Epithelial cell of prostate (primary cell): ENCODE results near the gene JMJD1C.
"Not testable (repeated sequence)": the region's sequence is repeated elsewhere in the genome, so short reads cannot be mapped to it uniquely, and the experiment has no call there.

ENCODE experiments used
- DNase-seq: peaks from one replicate; pipeline ENCODE4 v3.0.0-alpha.2; 2011; ENCODE audit warnings: low read depth, low spot score
- H3K27ac ChIP-seq: fragments of 450-650 bp; 2 replicates; pipeline ENCODE4 v1.5.1; 2017; ENCODE audit warnings: mild to moderate bottlenecking

Gene JMJD1C

DNA sequence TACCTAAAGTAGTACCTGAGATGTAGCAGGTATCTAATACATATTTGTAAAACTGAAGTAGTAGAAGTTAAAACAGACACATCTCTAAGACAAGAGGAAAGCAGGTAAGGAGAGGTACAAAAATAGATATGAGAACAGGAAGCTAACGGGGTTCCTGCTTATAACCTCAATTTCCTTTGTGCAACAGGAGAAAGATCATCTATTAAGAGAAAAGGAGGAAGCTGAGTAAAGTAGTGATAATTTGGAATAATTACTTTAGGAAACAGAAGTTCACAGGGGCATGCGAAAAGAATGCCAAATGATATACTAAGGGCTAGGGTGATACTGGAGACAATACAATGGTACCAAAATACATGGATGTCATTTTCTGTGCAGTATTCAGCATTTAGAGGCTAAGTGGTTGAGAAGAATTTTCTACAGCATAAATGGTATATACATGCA is 223.9 kb downstream of the JMJD1C start:
- no peak for DNase-seq
- H3K27ac ChIP-seq = no peak overlapping the region

DNA sequence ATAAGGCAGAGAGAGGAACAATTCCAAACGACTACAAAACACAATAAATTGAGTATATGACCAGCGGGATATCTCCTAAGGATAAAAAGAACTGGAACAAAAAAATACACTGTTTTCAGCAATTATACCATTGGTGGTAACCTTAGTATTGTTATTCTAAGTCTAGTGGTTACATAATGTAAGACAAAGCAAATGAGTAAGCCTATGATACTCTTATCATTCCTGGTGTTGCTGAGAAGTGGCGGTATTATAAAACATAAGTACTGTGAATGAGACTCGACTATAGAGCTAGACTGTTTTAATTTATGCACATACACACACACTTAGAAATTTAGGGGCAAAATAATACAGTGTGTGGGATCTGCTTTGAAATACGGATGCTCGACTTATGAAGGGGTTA is 225.0 kb downstream of the JMJD1C start:
- H3K27ac ChIP-seq = no peak overlapping the region
- DNase-seq = no peak

DNA sequence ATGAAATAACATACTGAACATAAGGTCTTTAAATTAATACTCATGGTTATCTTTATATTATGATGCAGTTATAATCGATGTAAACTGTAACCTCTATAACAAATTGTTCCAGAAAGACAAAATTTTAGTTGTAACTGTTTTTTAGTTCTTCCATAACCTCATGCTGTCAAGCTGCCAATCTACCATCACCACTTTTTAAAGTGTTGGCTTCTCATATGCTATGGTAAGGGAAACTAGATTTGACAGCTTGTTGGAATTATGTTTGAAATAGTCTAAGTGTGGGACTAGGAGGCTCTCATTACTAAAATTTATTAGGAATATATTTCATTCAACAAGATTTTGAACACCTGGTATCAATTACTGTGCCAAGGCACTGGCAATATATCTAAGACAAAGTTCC is 227.3 kb downstream of the JMJD1C start:
- no peak for DNase-seq

DNA sequence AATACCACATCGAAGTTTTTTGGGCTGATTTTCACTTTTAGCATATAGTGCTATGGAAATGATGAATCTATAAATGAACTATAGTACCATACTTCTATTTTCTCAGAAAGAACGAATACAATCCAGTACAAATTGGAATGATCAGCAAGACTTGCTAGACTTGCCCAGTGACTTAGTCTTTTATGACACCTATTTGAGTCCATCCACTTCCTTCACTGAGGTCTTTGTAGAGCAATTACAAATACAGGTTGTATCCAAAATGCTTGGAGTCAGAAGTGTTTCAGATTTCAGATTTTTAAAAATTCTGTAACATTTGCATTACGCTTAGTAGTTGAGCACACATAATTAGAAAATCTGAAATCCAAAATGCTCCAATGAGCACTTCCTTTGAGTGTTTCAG is 228.4 kb downstream of the JMJD1C start:
- DNase-seq = peak; percentile 6
- H3K27ac ChIP-seq = peak overlapping the region; percentile 78

More for the DNA sequence above, 227.3 kb downstream of the JMJD1C start:
- peak overlapping the region; percentile 78 for H3K27ac ChIP-seq

DNA sequence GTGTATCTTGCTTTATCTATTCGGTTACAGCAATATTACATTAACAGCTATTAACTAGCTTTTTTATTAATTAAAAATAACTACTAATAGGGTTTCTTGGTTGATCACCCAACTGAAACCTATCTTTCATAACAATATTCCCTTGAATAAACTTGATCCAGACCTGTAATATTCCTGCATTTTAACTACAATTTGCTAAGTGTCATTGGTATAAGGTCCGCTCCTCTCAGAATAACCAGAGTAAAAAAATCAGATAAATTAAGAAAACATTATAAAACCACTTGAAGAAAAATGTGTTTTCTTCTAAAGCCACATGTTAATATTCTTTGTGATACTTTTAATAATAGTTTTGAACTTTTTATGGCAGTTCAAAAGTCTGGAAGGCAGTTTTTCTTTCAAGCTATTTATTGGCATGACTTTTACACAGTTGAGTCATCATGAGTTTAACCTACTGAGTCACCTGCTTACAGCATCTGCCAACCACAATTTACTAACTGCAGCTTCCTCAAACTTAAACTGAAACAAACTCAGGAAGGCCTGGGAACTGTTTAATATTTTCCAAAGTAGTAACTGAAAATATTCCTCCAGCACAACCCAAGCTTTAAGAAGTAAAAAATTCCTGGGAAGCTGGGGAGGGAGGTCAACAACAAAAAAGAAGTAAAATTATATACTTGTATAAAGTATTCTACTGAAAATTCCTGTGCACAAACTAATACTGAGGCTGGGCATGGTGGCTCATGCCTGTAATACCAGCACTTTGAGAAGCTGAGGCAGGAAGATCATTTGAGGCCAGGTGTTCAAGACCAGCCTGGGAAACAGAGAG is 229.5 kb downstream of the JMJD1C start:
- peak; percentile 75 for DNase-seq
- H3K27ac ChIP-seq = peak overlapping the region; percentile 78

DNA sequence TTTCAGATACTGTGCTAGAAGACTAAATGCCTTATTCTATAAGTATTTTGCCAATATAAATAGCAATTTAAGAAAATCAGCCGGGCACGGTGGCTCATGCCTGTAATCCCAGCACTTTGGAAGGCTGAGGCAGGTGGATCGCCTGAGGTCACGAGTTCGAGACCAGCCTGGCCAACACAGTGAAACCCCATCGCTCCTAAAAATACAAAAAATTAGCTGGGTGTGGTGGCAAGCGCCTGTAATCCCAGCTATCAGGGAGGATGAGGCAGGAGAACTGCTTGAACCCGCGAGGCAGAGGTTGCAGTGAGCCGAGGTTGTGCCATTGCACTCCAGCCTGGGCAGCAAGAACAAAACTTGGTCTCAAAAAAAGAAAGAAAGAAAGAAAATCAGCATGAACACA is 230.6 kb downstream of the JMJD1C start:
- not testable (repeated sequence) for DNase-seq, H3K27ac ChIP-seq

DNA sequence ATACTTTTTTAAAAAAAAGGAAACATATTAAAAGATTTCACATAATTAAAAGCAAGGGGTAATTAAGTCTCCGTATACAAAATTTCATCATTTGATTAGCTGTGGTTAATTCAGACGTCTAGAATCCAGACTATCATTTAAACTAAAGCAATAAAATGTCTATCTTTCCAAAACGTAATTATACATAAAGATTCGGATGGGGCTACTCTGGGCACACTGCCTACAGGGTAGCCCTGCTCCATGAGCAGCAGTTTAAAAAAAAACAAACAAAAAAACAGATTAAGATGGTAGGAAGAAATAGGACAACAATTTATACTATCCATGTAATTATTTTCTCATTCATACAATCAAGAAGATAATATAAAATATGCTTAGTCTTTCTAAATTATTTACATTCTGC is 236.6 kb downstream of the JMJD1C start:
- H3K27ac ChIP-seq = no peak overlapping the region

DNA sequence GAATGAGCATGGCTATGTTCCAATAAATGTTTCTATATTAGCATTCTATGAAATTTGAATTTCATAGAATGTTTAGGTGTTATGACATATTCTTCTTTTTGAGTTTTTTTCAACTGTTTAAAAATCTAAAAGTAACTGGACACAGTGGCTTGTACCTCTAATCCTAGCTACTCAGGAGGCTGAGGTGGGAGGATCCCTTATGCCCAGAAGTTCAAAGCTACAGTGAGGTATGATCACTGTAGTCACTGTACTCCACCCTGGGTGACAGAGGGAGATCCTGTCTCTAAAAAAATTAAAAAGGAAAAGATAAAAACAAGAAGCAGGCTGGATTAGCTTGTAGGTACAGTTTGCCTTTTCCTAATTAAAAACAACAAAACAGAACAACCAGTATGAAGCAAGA is 237.5 kb downstream of the JMJD1C start:
- DNase-seq = no peak
- H3K27ac ChIP-seq = no peak overlapping the region

More for the DNA sequence above, 236.6 kb downstream of the JMJD1C start:
- no peak for DNase-seq

DNA sequence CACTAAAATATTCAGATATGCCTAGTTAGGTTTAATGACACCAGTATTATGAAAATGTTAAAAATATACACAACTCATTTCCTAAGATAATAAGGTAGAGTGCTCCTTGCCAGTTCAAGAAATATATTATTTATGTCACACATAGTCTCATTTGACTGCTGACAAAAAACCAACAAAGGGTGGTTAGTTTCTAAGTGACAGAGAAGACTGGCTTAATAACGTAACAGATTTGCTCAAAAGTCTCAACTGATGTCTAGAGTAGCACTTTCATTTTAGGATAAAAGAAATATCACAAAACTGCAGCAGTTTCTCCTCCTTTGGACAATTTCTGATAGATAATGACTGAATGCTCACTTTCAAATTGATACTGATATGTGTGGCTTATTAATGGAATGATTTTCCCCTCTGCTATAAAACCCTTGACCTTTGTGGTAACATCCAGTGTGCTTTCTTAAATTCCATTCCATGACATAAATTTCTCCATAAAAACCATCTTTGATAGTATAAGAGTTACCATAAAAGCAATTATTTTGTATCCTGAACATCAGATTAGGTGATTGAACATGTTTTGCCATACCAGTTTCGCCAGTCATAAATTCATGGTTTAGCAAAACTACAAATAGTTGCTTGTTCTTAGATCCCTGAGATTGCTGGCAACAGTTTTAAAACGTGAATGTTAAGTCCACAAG is 238.4 kb downstream of the JMJD1C start:
- no peak for DNase-seq
- no peak overlapping the region for H3K27ac ChIP-seq

DNA sequence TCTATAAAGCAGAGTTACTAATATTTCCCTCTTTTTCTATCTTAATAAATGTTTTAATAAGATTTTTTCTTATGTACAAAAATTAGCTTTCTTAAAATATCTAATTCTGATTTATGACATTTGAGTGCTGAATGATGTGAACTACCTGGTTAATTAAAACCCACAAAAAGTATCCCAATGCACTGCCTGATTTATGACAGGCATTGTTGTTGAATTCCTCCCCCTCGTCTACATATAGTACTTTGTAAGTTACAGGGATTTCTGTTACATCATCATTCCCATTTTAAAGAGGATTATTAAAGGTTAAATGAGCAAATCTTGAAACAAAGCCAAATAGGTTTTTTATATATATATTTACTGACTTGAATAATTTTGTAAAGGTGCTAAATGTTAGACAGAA is 241.5 kb downstream of the JMJD1C start:
- DNase-seq = no peak

DNA sequence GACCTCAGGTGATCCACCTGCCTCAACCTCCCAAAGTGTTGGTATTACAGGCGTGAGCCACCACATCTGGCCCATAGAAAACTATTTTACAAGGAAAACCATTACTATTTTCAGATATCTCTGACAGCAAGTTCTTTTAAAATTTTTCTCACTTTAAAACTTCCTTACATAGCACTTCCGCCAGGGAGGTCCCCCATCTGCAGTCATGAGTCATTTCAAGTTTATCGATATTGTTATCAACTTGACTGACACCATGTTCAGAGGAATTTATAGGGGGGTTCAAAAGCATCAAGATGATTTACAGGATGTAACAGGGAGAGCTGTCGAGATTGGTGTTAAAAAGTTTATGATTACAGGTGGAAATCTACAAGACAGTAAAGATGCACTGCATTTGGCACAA is 243.8 kb downstream of the JMJD1C start:
- DNase-seq = no peak

More for the DNA sequence above, 241.5 kb downstream of the JMJD1C start:
- H3K27ac ChIP-seq = no peak overlapping the region

DNA sequence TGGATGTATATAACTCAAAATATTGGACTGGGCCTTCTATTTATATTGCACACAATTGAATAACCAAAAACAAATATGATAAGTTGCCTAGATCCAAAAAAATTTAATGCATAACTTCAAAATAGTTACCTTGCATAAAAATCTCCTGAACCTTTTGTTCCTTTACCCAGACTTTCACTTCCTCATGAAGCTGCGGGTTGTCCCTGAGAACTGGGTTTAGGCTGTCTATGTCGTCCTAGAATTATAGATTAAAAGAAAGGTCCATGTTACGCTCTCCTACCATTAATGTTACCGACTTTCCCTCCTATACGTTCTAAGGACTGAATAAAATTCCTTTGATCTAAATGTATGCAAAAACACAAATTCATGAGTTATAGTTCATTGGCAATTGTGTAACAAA is 246.0 kb downstream of the JMJD1C start:
- no peak for DNase-seq

More for the DNA sequence above, 243.8 kb downstream of the JMJD1C start:
- no peak overlapping the region for H3K27ac ChIP-seq

DNA sequence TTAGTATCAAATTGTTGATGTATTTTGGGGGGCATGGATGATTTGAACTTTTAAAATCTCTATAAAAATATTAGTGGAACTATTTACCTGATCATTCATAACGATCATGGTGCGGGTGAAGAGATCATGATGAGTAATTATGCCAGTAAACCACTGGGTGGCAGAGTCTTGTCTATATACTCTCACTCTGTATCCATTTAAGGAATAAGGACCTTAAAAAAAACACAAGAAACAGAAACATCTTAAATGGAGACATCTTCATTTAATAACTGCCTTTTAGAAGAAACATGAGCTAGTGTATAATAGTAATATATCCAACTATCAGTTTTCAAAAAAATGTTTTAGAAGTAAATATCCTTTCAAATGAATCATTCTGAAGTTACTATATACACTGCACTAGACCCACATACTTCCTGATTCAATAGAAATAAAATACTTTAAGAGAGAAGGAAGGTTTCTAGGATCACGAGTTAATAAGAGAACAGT is 248.6 kb downstream of the JMJD1C start:
- DNase-seq = no peak
- peak overlapping the region; percentile 21 for H3K27ac ChIP-seq

More for the DNA sequence above, 246.0 kb downstream of the JMJD1C start:
- H3K27ac ChIP-seq = no peak overlapping the region

DNA sequence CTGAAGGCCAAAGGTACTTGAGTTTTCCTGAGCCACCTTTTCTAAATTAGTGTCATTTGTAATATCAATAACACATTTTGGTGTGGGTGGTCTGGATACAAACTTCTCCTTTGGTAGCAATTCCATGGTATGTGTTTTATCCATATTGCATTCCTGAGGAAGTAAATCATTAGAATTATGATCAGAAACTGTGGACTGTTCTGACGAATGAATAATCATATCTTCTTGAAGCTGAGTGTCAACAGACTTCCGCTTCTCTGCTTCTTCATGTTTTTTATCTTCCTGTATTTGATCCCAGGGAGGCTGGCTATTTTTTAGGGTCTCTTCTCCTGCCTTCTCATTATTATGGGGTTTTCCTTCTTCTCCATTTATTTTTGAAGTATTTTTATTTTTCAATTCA is 251.2 kb downstream of the JMJD1C start:
- no peak for DNase-seq
- H3K27ac ChIP-seq = no peak overlapping the region

DNA sequence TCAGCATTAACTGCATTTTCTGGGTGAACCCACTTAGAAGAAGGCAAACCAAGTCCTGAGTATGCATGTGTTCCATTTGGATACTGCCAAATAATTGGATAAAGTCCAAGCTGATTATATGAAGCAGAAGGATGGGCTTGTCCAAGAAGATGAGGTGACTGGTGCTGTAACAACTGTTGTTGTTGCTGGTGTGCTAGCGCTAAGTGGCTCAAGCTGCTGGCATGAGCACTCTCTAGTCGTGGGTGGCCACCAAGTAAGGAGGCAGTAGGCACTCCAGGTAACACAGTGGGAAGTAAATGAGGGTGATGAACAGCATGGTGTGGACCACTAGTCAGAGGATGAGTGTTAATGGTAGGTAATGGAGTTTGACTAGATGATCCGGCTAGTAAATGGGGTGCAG is 252.3 kb downstream of the JMJD1C start:
- DNase-seq = no peak
- H3K27ac ChIP-seq = no peak overlapping the region

DNA sequence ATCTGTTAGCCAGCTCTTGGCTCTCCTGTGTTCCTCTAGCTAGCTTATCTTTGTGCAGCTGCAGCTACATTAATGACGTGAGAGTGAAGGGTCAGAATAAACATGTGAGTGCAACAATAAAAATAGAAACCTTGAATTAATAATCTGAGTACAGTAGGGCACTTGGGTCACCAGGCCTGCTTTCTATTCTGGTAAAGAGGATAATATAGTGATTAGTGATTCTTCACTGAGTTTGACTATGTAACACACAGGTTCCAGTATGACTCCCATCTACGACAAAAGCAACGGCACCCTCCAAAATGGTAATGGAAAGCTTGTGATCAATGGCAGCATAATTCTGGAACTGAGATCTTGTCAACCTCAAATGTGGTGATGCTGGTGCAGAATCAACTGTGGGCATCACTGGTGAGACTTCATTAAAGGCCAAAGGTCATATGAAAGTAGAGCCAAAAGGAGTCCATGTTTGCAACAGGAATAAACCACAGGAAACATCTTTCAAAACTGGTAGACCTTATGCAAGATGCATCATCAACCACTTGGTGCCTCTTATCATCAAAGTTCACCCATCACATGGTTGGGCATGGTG is 255.1 kb downstream of the JMJD1C start:
- H3K27ac ChIP-seq = no peak overlapping the region
- DNase-seq = no peak

DNA sequence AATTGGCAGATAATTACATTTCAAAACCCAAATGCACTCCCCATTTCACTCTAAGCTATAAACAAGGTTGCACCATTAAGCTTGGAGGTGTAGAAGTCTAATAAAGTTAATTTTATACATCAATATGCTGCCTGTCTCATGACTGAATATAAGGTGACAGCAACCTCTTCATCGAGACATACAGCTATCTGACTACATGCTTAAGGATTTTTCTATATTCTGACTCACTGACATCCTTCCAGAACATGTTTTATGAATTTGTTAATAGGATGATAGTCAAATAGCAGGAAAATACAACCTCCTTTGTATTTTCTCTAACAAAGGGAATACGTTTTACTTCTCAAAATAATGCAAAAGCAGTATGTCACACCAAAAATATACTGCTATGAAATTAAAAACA is 256.1 kb downstream of the JMJD1C start:
- no peak for DNase-seq
- H3K27ac ChIP-seq = no peak overlapping the region

DNA sequence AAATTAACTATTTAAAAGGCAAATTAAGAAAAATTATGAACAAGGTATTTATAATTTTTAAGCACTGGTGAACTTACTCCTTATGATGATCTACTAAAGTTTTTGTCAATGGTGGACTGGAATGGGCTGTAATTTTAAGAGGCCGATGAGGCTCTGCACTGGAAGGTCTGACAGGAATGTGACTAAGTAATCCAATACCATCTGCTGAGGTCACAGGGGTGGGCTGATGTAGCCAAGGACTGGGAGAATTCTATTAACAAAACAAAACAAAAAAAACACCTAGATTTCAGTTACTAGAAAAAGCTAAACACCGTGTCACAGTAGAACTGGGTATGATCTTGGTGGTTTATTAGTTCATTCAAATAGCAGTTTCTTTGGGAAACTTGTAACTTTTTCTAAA is 256.8 kb downstream of the JMJD1C start:
- H3K27ac ChIP-seq = no peak overlapping the region
- DNase-seq = no peak

DNA sequence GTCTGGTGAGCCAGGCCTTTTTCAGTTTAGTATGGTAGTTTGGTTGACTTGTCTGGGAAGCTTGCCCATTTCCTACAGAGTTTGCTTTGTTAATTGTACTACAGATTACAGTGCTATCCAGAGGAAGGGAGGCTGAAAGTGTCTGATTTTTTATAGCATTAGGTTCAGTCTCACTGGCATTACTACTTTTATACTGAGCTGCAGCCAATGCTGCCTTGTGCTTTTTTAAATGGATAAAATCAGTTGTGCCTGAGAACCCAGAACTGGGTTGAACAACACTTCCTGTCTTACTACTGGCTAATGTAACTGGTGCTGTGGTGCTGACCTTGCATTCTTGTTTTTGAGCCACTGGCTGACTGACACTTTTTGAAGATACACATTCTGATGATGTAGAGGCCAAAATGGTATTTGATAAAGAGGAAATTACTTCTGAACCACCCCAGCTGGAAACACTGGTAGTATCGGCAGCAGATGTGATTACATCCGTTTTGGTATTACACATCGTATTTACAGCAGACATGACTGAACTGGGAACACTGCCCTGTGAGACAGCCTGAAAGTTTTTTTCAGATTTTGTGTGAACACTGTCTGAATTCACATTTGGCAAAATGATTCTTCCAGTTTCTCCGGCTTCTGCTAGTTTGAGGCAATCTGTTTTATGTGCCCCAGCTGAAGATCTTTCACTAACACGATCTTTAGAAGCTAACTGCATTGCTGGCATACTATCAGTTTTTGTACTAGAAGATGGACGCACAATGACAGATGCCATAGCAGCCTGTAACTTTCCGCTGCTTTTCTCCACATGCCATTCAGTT is 258.6 kb downstream of the JMJD1C start:
- DNase-seq = peak; percentile 6
- H3K27ac ChIP-seq = peak overlapping the region; percentile 4

DNA sequence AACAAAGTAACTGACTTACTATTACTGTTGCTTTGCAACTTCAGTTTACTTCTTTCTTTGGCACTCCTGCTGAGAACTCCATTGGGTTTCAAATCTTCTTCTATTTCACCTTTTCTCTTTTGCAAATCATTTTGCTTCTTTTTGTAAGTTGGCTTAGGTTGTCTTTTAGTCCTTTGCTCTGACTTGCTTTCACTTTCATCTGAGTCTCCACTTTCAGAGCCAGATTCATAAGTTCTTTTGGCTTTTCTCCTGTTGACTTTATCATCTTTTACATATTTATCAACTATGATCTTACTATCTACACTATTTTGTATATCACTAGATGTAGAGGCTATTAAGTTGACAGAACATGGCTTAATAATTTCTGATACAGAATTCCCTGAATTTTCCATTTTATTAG is 259.2 kb downstream of the JMJD1C start:
- H3K27ac ChIP-seq = no peak overlapping the region
- DNase-seq = no peak
